ENCODE data around the gene FPGS. TPM values are rescaled to one million over a fixed set of nuclear protein-coding genes. Genes with fewer than 3 reads are reported as not detected.
A peak's percentile ranks its signal among the peaks of the same experiment; 100 is the strongest.

Gene FPGS
- total RNA-seq, 1 donor from 2014 or later: 61.4 TPM

GRCh38 chr9:127847178-127847510, 44.5 kb downstream of the FPGS start:
- no peak for DNase-seq (ENCODE audit: low spot score in 2 of 2, unreplicated experiment in 2 of 2)
- Mint-ChIP-seq H3K27ac (no peak overlapping the region), H3K4me1 (peaks cover 5% of the 10 kb centered on the region), H3K27me3 (ENCODE audit: low read depth) (no peaks in the 10 kb centered on the region), H3K36me3 (peaks cover 9% of the 10 kb centered on the region), H3K9me3 (peaks cover 12% of the 10 kb centered on the region), H3K4me3 (no peak overlapping the region)
- TF ChIP-seq, protein P1, sequence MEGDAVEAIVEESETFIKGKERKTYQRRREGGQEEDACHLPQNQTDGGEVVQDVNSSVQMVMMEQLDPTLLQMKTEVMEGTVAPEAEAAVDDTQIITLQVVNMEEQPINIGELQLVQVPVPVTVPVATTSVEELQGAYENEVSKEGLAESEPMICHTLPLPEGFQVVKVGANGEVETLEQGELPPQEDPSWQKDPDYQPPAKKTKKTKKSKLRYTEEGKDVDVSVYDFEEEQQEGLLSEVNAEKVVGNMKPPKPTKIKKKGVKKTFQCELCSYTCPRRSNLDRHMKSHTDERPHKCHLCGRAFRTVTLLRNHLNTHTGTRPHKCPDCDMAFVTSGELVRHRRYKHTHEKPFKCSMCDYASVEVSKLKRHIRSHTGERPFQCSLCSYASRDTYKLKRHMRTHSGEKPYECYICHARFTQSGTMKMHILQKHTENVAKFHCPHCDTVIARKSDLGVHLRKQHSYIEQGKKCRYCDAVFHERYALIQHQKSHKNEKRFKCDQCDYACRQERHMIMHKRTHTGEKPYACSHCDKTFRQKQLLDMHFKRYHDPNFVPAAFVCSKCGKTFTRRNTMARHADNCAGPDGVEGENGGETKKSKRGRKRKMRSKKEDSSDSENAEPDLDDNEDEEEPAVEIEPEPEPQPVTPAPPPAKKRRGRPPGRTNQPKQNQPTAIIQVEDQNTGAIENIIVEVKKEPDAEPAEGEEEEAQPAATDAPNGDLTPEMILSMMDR (IDR thresholded peaks at IDR 0.05; ENCODE audit: unreplicated experiment): no peak

GRCh38 chr9:127847833-127848755, 45.4 kb downstream of the FPGS start:
- no peak overlapping the region for H3K4me3 Mint-ChIP-seq
- peaks cover 9% of the 10 kb centered on the region for H3K36me3 Mint-ChIP-seq
- H3K9me3 Mint-ChIP-seq: peaks cover 12% of the 10 kb centered on the region
- no peaks in the 10 kb centered on the region for H3K27me3 Mint-ChIP-seq (ENCODE audit: low read depth)
- peak overlapping the region; percentile 34 for H3K27ac Mint-ChIP-seq
- no peak for DNase-seq (ENCODE audit: low spot score in 2 of 2, unreplicated experiment in 2 of 2)
- H3K4me1 Mint-ChIP-seq: peaks cover 5% of the 10 kb centered on the region
- TF ChIP-seq, protein P1 (IDR thresholded peaks at IDR 0.05; ENCODE audit: unreplicated experiment): no peak

- TF ChIP-seq, protein P1 (IDR thresholded peaks at IDR 0.05; ENCODE audit: unreplicated experiment): no peak
- Mint-ChIP-seq H3K4me1 (peaks cover 7% of the 10 kb centered on the region), H3K27me3 (ENCODE audit: low read depth) (no peaks in the 10 kb centered on the region), H3K36me3 (peaks cover 9% of the 10 kb centered on the region), H3K27ac (no peak overlapping the region), H3K9me3 (peaks cover 12% of the 10 kb centered on the region), H3K4me3 (no peak overlapping the region)
- DNase-seq (ENCODE audit: low spot score in 2 of 2, unreplicated experiment in 2 of 2): no peak
These were observed 46.2 kb downstream of the FPGS start for GRCh38 chr9:127848756-127849504.

GRCh38 chr9:127850286-127850830, 47.7 kb downstream of the FPGS start:
- peaks cover 3% of the 10 kb centered on the region for H3K4me1 Mint-ChIP-seq
- no peak for DNase-seq (ENCODE audit: low spot score in 2 of 2, unreplicated experiment in 2 of 2)
- H3K9me3 Mint-ChIP-seq: peaks cover 12% of the 10 kb centered on the region
- H3K4me3 Mint-ChIP-seq: no peak overlapping the region
- TF ChIP-seq, protein P1 (IDR thresholded peaks at IDR 0.05; ENCODE audit: unreplicated experiment): no peak
- no peaks in the 10 kb centered on the region for H3K27me3 Mint-ChIP-seq (ENCODE audit: low read depth)
- peaks cover 9% of the 10 kb centered on the region for H3K36me3 Mint-ChIP-seq
- H3K27ac Mint-ChIP-seq: no peak overlapping the region

DNA sequence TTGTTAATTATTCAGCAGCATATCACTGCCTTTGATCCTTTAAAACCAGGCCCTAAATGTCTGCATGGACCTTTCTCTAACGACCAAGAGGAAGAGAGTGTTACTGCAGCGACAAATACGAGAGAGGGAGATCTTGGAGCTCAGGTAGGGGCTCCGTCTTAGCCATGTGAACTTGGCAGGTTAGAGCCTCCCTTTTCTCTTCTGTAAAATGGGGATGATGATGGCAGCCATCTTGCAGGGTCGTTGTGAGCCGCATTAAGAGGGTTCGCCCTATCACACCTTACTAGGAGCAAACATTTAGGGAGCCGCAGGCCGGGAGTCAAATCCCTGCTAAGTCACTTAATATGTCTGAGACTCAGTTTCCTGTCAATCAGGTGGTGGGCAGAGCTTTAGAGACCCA, 50.1 kb downstream of the FPGS start:
- TF ChIP-seq, protein P1 (IDR thresholded peaks at IDR 0.05; ENCODE audit: unreplicated experiment): no peak
- H3K36me3 Mint-ChIP-seq: peaks cover 9% of the 10 kb centered on the region
- peaks cover 4% of the 10 kb centered on the region for H3K4me1 Mint-ChIP-seq
- no peak for DNase-seq (ENCODE audit: low spot score in 2 of 2, unreplicated experiment in 2 of 2)
- H3K9me3 Mint-ChIP-seq: peaks cover 12% of the 10 kb centered on the region
- no peak overlapping the region for H3K4me3 Mint-ChIP-seq
- no peak overlapping the region for H3K27ac Mint-ChIP-seq
- H3K27me3 Mint-ChIP-seq (ENCODE audit: low read depth): no peaks in the 10 kb centered on the region
